ENCODE measurements around the gene ATP7B. TPM values are rescaled to one million over a fixed set of nuclear protein-coding genes. Genes with fewer than 3 reads are reported as not detected.
"Not testable (repeated sequence)": the region's sequence is repeated elsewhere in the genome, so short reads cannot be mapped to it uniquely, and the experiment has no call there.

Gene ATP7B
- total and polyA plus RNA-seq, 2 donors (not counting 1 experiment from before 2014, with no cell fraction given), result 1.7 to 3.3 TPM

DNA sequence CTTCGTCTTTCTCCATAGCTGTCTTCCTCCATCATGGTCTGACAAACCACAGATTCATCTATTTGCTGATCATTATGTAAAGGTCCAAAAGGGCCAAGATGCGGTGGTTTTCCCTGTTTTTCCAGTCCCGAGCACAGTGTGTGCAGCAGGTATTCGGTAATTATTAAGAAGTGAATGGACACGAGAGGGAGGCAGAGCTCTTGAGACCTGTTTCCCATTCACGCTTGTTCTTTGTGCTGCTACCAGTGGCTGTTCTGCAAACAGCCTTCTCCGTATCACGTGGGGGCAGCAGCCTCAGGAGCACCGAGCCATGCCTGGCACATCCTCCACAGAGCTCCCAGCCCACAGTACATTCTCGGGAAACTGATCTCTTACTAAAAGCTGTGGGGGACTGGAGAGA is 99.2 kb downstream of the ATP7B start:
- H3K27ac ChIP-seq (ENCODE audit: insufficient read depth, low read length), result no peak overlapping the region
- no peak overlapping the region for H2AFZ ChIP-seq (ENCODE audit: low read length)
- TF ChIP-seq, protein P1, sequence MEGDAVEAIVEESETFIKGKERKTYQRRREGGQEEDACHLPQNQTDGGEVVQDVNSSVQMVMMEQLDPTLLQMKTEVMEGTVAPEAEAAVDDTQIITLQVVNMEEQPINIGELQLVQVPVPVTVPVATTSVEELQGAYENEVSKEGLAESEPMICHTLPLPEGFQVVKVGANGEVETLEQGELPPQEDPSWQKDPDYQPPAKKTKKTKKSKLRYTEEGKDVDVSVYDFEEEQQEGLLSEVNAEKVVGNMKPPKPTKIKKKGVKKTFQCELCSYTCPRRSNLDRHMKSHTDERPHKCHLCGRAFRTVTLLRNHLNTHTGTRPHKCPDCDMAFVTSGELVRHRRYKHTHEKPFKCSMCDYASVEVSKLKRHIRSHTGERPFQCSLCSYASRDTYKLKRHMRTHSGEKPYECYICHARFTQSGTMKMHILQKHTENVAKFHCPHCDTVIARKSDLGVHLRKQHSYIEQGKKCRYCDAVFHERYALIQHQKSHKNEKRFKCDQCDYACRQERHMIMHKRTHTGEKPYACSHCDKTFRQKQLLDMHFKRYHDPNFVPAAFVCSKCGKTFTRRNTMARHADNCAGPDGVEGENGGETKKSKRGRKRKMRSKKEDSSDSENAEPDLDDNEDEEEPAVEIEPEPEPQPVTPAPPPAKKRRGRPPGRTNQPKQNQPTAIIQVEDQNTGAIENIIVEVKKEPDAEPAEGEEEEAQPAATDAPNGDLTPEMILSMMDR (conservative IDR thresholded peaks at IDR 0.05 in 1 of 2, IDR thresholded peaks at IDR 0.05 in 1 of 2; ENCODE audit: low read depth in 1 of 2, low read length in 2 of 2), result no peak
- no peak for TF ChIP-seq EZH2 (IDR thresholded peaks at IDR 0.05; ENCODE audit: low read length, missing control alignments)
- no peaks in the 10 kb centered on the region for H3K36me3 ChIP-seq (ENCODE audit: control insufficient read depth, insufficient read depth, low read length)
- no peaks in the 10 kb centered on the region for H3K79me2 ChIP-seq (ENCODE audit: control insufficient read depth, insufficient read depth, low read length)
- H3K4me3 ChIP-seq (replicated peaks in 1 of 4; ENCODE audit: control extremely low read depth in 1 of 4, insufficient read depth in 1 of 4, low read depth in 3 of 4, low read length in 4 of 4), result no peak overlapping the region
- H3K4me2 ChIP-seq (ENCODE audit: extremely low read depth, insufficient read depth, low read length), result no peak overlapping the region
- no peak overlapping the region for H3K9ac ChIP-seq (ENCODE audit: insufficient read depth, low read length)
- peak in 1 of 2 donors; percentile 18 for DNase-seq (ENCODE audit: low read depth in 2 of 2)
- H3K4me1 ChIP-seq (ENCODE audit: control insufficient read depth, extremely low read depth, insufficient read depth, low read length), result no peaks in the 10 kb centered on the region
- no peaks in the 10 kb centered on the region for H4K20me1 ChIP-seq (ENCODE audit: control insufficient read depth, extremely low read depth, insufficient read depth, low read length)
- H3K27me3 ChIP-seq (ENCODE audit: control insufficient read depth, insufficient read depth, low read length), result peaks cover 6% of the 10 kb centered on the region
- no peaks in the 10 kb centered on the region for H3K9me3 ChIP-seq (ENCODE audit: control insufficient read depth, insufficient read depth, low read depth, low read length)

DNA sequence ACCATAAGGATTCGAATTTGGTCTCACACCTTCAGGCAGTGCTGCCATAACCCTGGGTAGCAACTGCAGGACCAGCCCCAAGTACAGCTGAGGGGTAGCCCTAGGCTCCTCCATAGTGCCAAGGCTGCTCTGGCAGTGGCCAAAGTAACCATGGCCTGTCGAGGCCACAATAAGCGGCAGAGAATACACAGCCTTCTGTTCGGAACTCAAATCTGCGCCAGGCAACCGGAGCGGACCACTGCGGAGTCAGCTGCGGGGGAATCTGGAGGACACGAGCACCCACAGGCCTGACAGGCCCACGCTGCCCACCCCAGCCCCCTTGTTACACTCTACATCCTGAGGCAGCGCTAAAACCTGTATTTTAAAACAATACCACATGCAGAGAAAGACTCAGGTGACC is 100.7 kb downstream of the ATP7B start:
- Histone ChIP-seq H3K27me3 (ENCODE audit: control insufficient read depth, insufficient read depth, low read length) (peaks cover 6% of the 10 kb centered on the region), H3K4me1 (ENCODE audit: control insufficient read depth, extremely low read depth, insufficient read depth, low read length) (no peaks in the 10 kb centered on the region), H3K27ac (ENCODE audit: insufficient read depth, low read length) (no peak overlapping the region), H3K36me3 (ENCODE audit: control insufficient read depth, insufficient read depth, low read length) (no peaks in the 10 kb centered on the region), H3K9me3 (ENCODE audit: control insufficient read depth, insufficient read depth, low read depth, low read length) (no peaks in the 10 kb centered on the region), H2AFZ (ENCODE audit: low read length) (no peak overlapping the region), H3K79me2 (ENCODE audit: control insufficient read depth, insufficient read depth, low read length) (no peaks in the 10 kb centered on the region), H3K4me3 (replicated peaks in 1 of 4; ENCODE audit: control extremely low read depth in 1 of 4, insufficient read depth in 1 of 4, low read depth in 3 of 4, low read length in 4 of 4) (no peak overlapping the region), H3K4me2 (ENCODE audit: extremely low read depth, insufficient read depth, low read length) (no peak overlapping the region), H4K20me1 (ENCODE audit: control insufficient read depth, extremely low read depth, insufficient read depth, low read length) (no peaks in the 10 kb centered on the region), H3K9ac (ENCODE audit: insufficient read depth, low read length) (no peak overlapping the region)
- TF ChIP-seq, protein P1 (conservative IDR thresholded peaks at IDR 0.05 in 1 of 2, IDR thresholded peaks at IDR 0.05 in 1 of 2; ENCODE audit: low read depth in 1 of 2, low read length in 2 of 2), result no peak
- no peak for TF ChIP-seq EZH2 (IDR thresholded peaks at IDR 0.05; ENCODE audit: low read length, missing control alignments)
- DNase-seq (ENCODE audit: low read depth in 2 of 2), result no peak

DNA sequence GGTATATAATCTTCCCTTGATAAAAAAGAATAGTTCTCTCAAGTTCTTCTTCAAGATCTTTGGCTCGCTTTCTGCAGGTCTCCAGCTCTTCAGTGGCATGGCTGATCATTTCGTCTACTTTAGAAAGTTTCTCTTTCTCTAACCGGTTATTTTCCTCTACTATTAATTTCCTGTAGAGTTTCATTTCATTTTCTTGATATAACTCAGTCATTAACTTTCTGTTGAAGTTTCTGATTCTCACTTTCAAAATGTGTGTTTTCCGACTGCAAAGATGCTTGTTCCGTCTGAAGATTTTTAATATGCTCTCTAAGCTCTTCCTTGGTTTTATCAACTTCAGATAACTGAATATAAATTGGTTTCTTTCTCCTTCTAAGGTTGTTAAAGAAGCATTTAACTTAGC is 102.0 kb downstream of the ATP7B start:
- H3K36me3 ChIP-seq (ENCODE audit: control insufficient read depth, insufficient read depth, low read length); H4K20me1 ChIP-seq (ENCODE audit: control insufficient read depth, extremely low read depth, insufficient read depth, low read length); H3K4me2 ChIP-seq (ENCODE audit: extremely low read depth, insufficient read depth, low read length); H3K79me2 ChIP-seq (ENCODE audit: control insufficient read depth, insufficient read depth, low read length); H3K4me3 ChIP-seq (replicated peaks in 1 of 4; ENCODE audit: control extremely low read depth in 1 of 4, insufficient read depth in 1 of 4, low read depth in 3 of 4, low read length in 4 of 4); H3K27me3 ChIP-seq (ENCODE audit: control insufficient read depth, insufficient read depth, low read length); H2AFZ ChIP-seq (ENCODE audit: low read length); H3K9ac ChIP-seq (ENCODE audit: insufficient read depth, low read length); DNase-seq (ENCODE audit: low read depth in 2 of 2); H3K4me1 ChIP-seq (ENCODE audit: control insufficient read depth, extremely low read depth, insufficient read depth, low read length); H3K27ac ChIP-seq (ENCODE audit: insufficient read depth, low read length); H3K9me3 ChIP-seq (ENCODE audit: control insufficient read depth, insufficient read depth, low read depth, low read length): not testable (repeated sequence)
